ENCODE data around the gene MYL11.
"Not testable (repeated sequence)": the region's sequence is repeated elsewhere in the genome, so short reads cannot be mapped to it uniquely, and the experiment has no call there.

Gene MYL11

GRCh38 chr16:30374538-30374937 lies at the start of gene MYL11:
Gene MYL11 (plus strand): TSS chr16:30374802. CDS start chr16:30374858, 56 bp downstream.
- no peak for DNase-seq

GRCh38 chr16:30334473-30334989 lies 40.1 kb upstream of the MYL11 start:
- peak; percentile 77 for DNase-seq

GRCh38 chr16:30335028-30335597 lies 39.5 kb upstream of the MYL11 start:
- peak; percentile 59 for DNase-seq

GRCh38 chr16:30335598-30336474 lies 38.8 kb upstream of the MYL11 start:
- DNase-seq = no peak

GRCh38 chr16:30337964-30338357 lies 36.6 kb upstream of the MYL11 start:
- DNase-seq = not testable (repeated sequence)

- not testable (repeated sequence) for DNase-seq
These were observed 35.9 kb upstream of the MYL11 start for GRCh38 chr16:30338715-30339114.

- no peak for DNase-seq
These were observed 34.0 kb upstream of the MYL11 start for GRCh38 chr16:30340621-30341020.

- DNase-seq = not testable (repeated sequence)
These were observed 32.6 kb upstream of the MYL11 start for GRCh38 chr16:30341971-30342370.

- no peak for DNase-seq
These were observed 31.7 kb upstream of the MYL11 start for GRCh38 chr16:30342751-30343490.

GRCh38 chr16:30343491-30343820 lies 31.1 kb upstream of the MYL11 start:
- DNase-seq = not testable (repeated sequence)

GRCh38 chr16:30346286-30346685 lies 28.3 kb upstream of the MYL11 start:
- no peak for DNase-seq

GRCh38 chr16:30348113-30348512 lies 26.5 kb upstream of the MYL11 start:
- no peak for DNase-seq

- no peak for DNase-seq
These were observed 25.7 kb upstream of the MYL11 start for GRCh38 chr16:30348929-30349328.

GRCh38 chr16:30349675-30350074 lies 24.9 kb upstream of the MYL11 start:
- no peak for DNase-seq

- DNase-seq = no peak
These were observed 24.3 kb upstream of the MYL11 start for GRCh38 chr16:30350134-30350871.

- DNase-seq = no peak
These were observed 23.6 kb upstream of the MYL11 start for GRCh38 chr16:30351001-30351441.

GRCh38 chr16:30351586-30352419 lies 22.8 kb upstream of the MYL11 start:
- no peak for DNase-seq

GRCh38 chr16:30352488-30353401 lies 21.9 kb upstream of the MYL11 start:
- DNase-seq = no peak

GRCh38 chr16:30353438-30354129 lies 21.0 kb upstream of the MYL11 start:
- no peak for DNase-seq
